Measurements from ENCODE around the gene ATP10B.

Gene ATP10B

GRCh38 chr5:160837749-160838593 lies 14.0 kb downstream of the ATP10B start:
- TF ChIP-seq CTCF (IDR thresholded peaks at IDR 0.05; ENCODE audit: extremely low read depth, insufficient read depth, missing control alignments) = no peak
- in situ Hi-C loops (cut with MboI; ENCODE audit: low pct_unique_long_range_greater_than_20kb, low sequenced_read_pairs, unreplicated experiment) = no loop called here
- DNase-seq (ENCODE audit: low spot score) = no peak

- in situ Hi-C loops (cut with MboI; ENCODE audit: low pct_unique_long_range_greater_than_20kb, low sequenced_read_pairs, unreplicated experiment) = no loop called here
- TF ChIP-seq CTCF (IDR thresholded peaks at IDR 0.05; ENCODE audit: extremely low read depth, insufficient read depth, missing control alignments) = no peak
- no peak for DNase-seq (ENCODE audit: low spot score)
Observed at GRCh38 chr5:160837211-160837610, 14.8 kb downstream of the ATP10B start.

- in situ Hi-C loops (cut with MboI; ENCODE audit: low pct_unique_long_range_greater_than_20kb, low sequenced_read_pairs, unreplicated experiment) = no loop called here
- TF ChIP-seq CTCF (IDR thresholded peaks at IDR 0.05; ENCODE audit: extremely low read depth, insufficient read depth, missing control alignments) = no peak
- DNase-seq (ENCODE audit: low spot score) = no peak
Observed at GRCh38 chr5:160835818-160836528, 16.0 kb downstream of the ATP10B start.

- no peak for DNase-seq (ENCODE audit: low spot score)
- in situ Hi-C loops (cut with MboI; ENCODE audit: low pct_unique_long_range_greater_than_20kb, low sequenced_read_pairs, unreplicated experiment) = no loop called here
- TF ChIP-seq CTCF (IDR thresholded peaks at IDR 0.05; ENCODE audit: extremely low read depth, insufficient read depth, missing control alignments) = no peak
Observed at GRCh38 chr5:160835376-160835775, 16.6 kb downstream of the ATP10B start.

- no peak for TF ChIP-seq CTCF (IDR thresholded peaks at IDR 0.05; ENCODE audit: extremely low read depth, insufficient read depth, missing control alignments)
- in situ Hi-C loops (cut with MboI; ENCODE audit: low pct_unique_long_range_greater_than_20kb, low sequenced_read_pairs, unreplicated experiment) = no loop called here
- no peak for DNase-seq (ENCODE audit: low spot score)
Observed at GRCh38 chr5:160833806-160834205, 18.2 kb downstream of the ATP10B start.

GRCh38 chr5:160831801-160832200 lies 20.2 kb downstream of the ATP10B start:
- TF ChIP-seq CTCF (IDR thresholded peaks at IDR 0.05; ENCODE audit: extremely low read depth, insufficient read depth, missing control alignments) = no peak
- DNase-seq (ENCODE audit: low spot score) = no peak
- in situ Hi-C loops (cut with MboI; ENCODE audit: low pct_unique_long_range_greater_than_20kb, low sequenced_read_pairs, unreplicated experiment) = no loop called here
